ENCODE measurements around the gene HEPHL1. TPM values are rescaled to one million over a fixed set of nuclear protein-coding genes. Genes with fewer than 3 reads are reported as not detected.

Gene HEPHL1
- total and polyA plus RNA-seq, 2 donors: 0.14 to 0.27 TPM

DNA sequence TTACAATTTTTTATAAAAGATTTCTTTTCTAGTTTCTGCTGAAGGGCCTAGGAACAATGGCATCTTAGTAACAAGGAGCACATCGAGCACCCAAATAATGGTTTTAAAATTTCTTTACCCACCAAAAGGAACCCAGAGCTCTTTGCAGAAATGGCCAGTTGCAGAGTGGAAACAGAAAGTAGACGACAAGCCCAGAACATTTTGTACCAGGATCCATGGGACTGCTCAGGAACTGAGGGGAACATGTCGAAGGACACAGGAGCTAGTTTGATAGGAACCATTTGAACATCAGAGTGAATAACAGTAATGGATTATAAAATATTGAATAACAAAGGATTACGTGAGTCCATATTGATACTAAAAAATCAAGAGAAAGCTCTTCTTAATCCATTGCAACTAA is 124.8 kb downstream of the HEPHL1 start:
- no peaks in the 10 kb centered on the region for H3K9me3 ChIP-seq (ENCODE audit: control insufficient read depth in 2 of 2, insufficient read depth in 1 of 2, low read length in 1 of 2)
- H3K4me1 ChIP-seq (ENCODE audit: control insufficient read depth in 2 of 2, insufficient read depth in 2 of 2, low read length in 2 of 2): peaks cover 14 to 32% of the 10 kb centered on the region in 2 donors
- H3K27me3 ChIP-seq (ENCODE audit: control insufficient read depth in 2 of 2, insufficient read depth in 1 of 2, low read length in 1 of 2): no peaks in the 10 kb centered on the region
- no peaks in the 10 kb centered on the region for H3K36me3 ChIP-seq (ENCODE audit: control insufficient read depth in 2 of 2, insufficient read depth in 2 of 2, low read length in 1 of 2)
- WGBS: 98% methylated on average over 4 of the region's 4 CpGs
- no peak for DNase-seq (ENCODE audit: low read depth in 6 of 9, low spot score in 9 of 9)
- H3K27ac ChIP-seq (ENCODE audit: low read depth in 1 of 2, low read length in 1 of 2): no peak overlapping the region
- no peak overlapping the region for H3K4me3 ChIP-seq (ENCODE audit: low read length in 2 of 2)

DNA sequence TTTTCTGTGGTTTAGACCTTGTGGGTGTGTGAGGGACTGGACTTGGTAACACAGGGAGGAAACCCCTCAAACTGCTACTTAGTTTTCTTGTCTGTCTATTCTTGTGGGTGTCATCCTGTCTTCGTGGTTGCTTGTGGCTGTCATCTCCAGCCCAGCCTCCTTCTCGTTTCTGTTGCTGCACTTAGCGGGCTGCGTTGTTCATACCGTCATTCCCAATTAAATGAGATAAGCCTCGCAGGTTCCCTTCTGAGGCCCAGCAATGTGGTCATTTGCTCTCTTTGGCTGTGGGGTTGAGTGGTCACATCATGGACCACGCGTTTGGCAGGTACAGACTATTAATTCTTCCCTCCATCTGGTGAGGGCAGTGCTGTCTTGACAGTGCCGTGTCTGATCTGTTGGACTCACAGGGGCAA is 126.3 kb downstream of the HEPHL1 start:
- DNase-seq (ENCODE audit: low read depth in 6 of 9, low spot score in 9 of 9): peak in 1 of 9 donors; percentile 44
- no peaks in the 10 kb centered on the region for H3K9me3 ChIP-seq (ENCODE audit: control insufficient read depth in 2 of 2, insufficient read depth in 1 of 2, low read length in 1 of 2)
- WGBS: 59% methylated on average over 9 of the region's 9 CpGs
- peaks cover 14 to 34% of the 10 kb centered on the region in 2 donors for H3K4me1 ChIP-seq (ENCODE audit: control insufficient read depth in 2 of 2, insufficient read depth in 2 of 2, low read length in 2 of 2)
- H3K4me3 ChIP-seq (ENCODE audit: low read length in 2 of 2): no peak overlapping the region
- H3K27ac ChIP-seq (ENCODE audit: low read depth in 1 of 2, low read length in 1 of 2): no peak overlapping the region
- H3K27me3 ChIP-seq (ENCODE audit: control insufficient read depth in 2 of 2, insufficient read depth in 1 of 2, low read length in 1 of 2): no peaks in the 10 kb centered on the region
- H3K36me3 ChIP-seq (ENCODE audit: control insufficient read depth in 2 of 2, insufficient read depth in 2 of 2, low read length in 1 of 2): no peaks in the 10 kb centered on the region

DNA sequence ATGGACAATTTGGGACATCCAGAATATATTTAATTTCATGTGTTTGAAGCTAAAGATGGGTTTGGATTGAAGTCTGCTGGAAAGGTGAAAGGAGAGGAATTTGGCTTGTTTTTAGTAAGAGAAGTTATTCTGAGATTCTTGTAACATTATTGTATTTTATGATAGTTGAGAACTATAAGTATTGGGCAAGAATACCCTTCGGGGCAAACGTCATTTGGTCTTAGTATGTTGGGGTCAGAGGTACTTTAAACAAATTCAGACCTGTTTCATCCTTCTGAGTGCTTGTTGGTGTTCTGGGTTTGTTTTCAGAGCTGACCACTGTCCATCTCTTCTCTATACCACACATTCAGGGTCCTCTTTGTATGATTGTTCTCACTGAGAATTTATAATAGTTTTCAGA is 127.0 kb downstream of the HEPHL1 start:
- Histone ChIP-seq H3K9me3 (ENCODE audit: control insufficient read depth in 2 of 2, insufficient read depth in 1 of 2, low read length in 1 of 2) (no peaks in the 10 kb centered on the region), H3K4me3 (ENCODE audit: low read length in 2 of 2) (no peak overlapping the region), H3K36me3 (ENCODE audit: control insufficient read depth in 2 of 2, insufficient read depth in 2 of 2, low read length in 1 of 2) (no peaks in the 10 kb centered on the region), H3K27ac (ENCODE audit: low read depth in 1 of 2, low read length in 1 of 2) (no peak overlapping the region), H3K27me3 (ENCODE audit: control insufficient read depth in 2 of 2, insufficient read depth in 1 of 2, low read length in 1 of 2) (no peaks in the 10 kb centered on the region), H3K4me1 (ENCODE audit: control insufficient read depth in 2 of 2, insufficient read depth in 2 of 2, low read length in 2 of 2) (peaks cover 14 to 39% of the 10 kb centered on the region in 2 donors)
- DNase-seq (ENCODE audit: low read depth in 6 of 9, low spot score in 9 of 9): no peak
- 95% methylated on average over 2 of the region's 2 CpGs for whole genome bisulfite sequencing

DNA sequence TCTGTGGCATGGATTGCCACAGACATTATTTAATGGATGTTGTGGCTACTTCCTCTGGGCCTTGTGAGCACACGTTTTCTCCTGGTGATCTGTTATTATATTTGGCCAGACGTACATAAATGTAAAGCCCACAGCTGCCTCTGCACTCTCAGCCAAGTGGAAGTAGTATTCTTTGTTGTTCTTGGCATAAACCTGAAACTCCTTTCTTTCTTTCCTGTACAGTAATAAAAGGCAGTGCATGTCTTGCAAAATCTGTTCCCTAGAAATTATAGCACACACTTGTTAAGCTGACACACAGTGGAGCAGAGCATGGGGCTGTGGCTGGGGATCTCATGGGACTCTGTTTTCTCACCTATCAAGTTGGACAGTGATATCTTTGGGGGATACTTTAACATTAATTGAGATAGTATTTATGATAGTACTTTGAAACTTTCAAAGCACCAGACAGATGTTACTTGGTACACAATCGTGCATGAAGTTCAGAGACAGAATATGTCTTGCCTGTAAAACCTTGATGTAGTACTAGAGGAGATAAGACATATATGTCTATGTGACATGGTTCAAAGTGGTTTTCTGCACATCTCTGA is 128.4 kb downstream of the HEPHL1 start:
- H3K27me3 ChIP-seq (ENCODE audit: control insufficient read depth in 2 of 2, insufficient read depth in 1 of 2, low read length in 1 of 2): no peaks in the 10 kb centered on the region
- peaks cover 0 to 6% of the 10 kb centered on the region in 2 donors for H3K36me3 ChIP-seq (ENCODE audit: control insufficient read depth in 2 of 2, insufficient read depth in 2 of 2, low read length in 1 of 2)
- DNase-seq (ENCODE audit: low read depth in 6 of 9, low spot score in 9 of 9): no peak
- H3K4me1 ChIP-seq (ENCODE audit: control insufficient read depth in 2 of 2, insufficient read depth in 2 of 2, low read length in 2 of 2): peaks cover 14 to 44% of the 10 kb centered on the region in 2 donors
- WGBS: 60% methylated on average over 3 of the region's 3 CpGs
- H3K9me3 ChIP-seq (ENCODE audit: control insufficient read depth in 2 of 2, insufficient read depth in 1 of 2, low read length in 1 of 2): no peaks in the 10 kb centered on the region
- H3K27ac ChIP-seq (ENCODE audit: low read depth in 1 of 2, low read length in 1 of 2): peak overlapping the region in 1 of 2 donors; percentile 10
- H3K4me3 ChIP-seq (ENCODE audit: low read length in 2 of 2): no peak overlapping the region

DNA sequence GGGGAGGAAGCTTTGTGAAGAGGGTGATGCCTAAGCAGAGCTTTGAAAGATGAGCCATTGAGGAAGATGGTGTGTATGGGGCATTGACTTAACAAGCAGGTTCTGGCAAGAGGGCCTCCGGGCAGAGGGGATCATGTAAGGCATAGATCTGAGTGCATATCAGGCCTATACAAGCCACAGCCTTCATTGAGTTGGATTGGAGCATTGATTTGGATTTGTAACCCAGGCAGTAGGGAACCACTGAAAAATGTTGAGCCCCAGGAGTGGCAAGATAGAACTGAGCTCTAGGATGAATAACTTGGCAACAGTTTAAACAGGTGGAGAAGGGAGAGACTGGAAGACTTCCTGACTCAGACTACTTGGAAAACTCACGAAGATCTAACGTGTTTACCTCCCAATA is 128.9 kb downstream of the HEPHL1 start:
- Histone ChIP-seq H3K4me1 (ENCODE audit: control insufficient read depth in 2 of 2, insufficient read depth in 2 of 2, low read length in 2 of 2) (peaks cover 14 to 44% of the 10 kb centered on the region in 2 donors), H3K9me3 (ENCODE audit: control insufficient read depth in 2 of 2, insufficient read depth in 1 of 2, low read length in 1 of 2) (no peaks in the 10 kb centered on the region), H3K27ac (ENCODE audit: low read depth in 1 of 2, low read length in 1 of 2) (no peak overlapping the region), H3K4me3 (ENCODE audit: low read length in 2 of 2) (no peak overlapping the region), H3K36me3 (ENCODE audit: control insufficient read depth in 2 of 2, insufficient read depth in 2 of 2, low read length in 1 of 2) (peaks cover 0 to 6% of the 10 kb centered on the region in 2 donors), H3K27me3 (ENCODE audit: control insufficient read depth in 2 of 2, insufficient read depth in 1 of 2, low read length in 1 of 2) (no peaks in the 10 kb centered on the region)
- peak in 1 of 9 donors; percentile 9 for DNase-seq (ENCODE audit: low read depth in 6 of 9, low spot score in 9 of 9)
- WGBS: 92% methylated on average over 3 of the region's 3 CpGs

DNA sequence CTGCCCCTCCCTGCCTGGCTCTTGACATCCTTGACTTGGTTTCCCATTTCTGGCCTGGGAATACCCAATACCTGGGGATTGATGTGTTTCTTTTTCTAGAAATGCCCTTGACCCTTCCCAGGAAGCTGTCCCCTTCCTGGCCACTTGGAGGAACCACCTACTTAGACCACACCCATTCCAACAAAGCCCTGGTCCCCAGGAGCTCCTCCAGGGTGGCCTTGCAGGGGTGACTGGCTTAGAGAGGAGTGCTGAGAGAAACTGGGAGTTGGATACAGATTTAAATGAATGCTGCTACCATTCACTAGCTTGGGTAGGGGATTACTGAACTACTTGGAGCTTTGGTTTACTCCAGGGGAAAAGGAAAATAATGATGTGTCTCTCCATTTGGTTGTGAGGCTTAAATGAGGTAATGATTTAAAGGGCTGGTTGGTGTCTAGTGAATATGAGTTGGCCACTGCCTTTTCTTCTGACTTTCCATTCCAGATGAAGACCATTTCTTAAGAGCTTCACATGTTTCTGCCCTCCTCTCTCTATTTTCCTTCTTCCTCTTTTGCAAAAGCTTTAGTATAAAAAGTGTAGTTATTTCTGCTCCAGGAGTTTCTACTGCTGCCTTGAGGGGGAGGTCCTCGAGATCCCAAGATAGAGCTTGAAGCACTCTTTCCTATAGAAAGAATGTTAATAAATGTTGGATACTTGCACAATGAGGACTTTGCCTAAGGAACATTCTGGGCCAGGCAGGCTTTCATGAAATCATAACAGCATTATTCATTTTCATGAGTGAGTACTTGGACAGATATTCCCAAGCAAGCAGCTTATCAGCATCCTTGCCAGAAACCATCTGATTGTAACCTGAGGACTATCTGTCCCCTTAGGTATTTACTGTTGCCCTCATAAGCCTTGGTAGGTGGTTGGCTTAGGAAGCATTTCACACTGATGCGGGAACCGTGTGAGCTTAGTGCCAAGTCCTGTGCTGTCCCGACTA is 129.8 kb downstream of the HEPHL1 start:
- Histone ChIP-seq H3K27ac (ENCODE audit: low read depth in 1 of 2, low read length in 1 of 2) (no peak overlapping the region), H3K9me3 (ENCODE audit: control insufficient read depth in 2 of 2, insufficient read depth in 1 of 2, low read length in 1 of 2) (no peaks in the 10 kb centered on the region), H3K36me3 (ENCODE audit: control insufficient read depth in 2 of 2, insufficient read depth in 2 of 2, low read length in 1 of 2) (peaks cover 0 to 6% of the 10 kb centered on the region in 2 donors), H3K27me3 (ENCODE audit: control insufficient read depth in 2 of 2, insufficient read depth in 1 of 2, low read length in 1 of 2) (no peaks in the 10 kb centered on the region), H3K4me1 (ENCODE audit: control insufficient read depth in 2 of 2, insufficient read depth in 2 of 2, low read length in 2 of 2) (peaks cover 14 to 44% of the 10 kb centered on the region in 2 donors), H3K4me3 (ENCODE audit: low read length in 2 of 2) (no peak overlapping the region)
- DNase-seq (ENCODE audit: low read depth in 6 of 9, low spot score in 9 of 9): no peak
- 93% methylated on average over 4 of the region's 4 CpGs for WGBS

DNA sequence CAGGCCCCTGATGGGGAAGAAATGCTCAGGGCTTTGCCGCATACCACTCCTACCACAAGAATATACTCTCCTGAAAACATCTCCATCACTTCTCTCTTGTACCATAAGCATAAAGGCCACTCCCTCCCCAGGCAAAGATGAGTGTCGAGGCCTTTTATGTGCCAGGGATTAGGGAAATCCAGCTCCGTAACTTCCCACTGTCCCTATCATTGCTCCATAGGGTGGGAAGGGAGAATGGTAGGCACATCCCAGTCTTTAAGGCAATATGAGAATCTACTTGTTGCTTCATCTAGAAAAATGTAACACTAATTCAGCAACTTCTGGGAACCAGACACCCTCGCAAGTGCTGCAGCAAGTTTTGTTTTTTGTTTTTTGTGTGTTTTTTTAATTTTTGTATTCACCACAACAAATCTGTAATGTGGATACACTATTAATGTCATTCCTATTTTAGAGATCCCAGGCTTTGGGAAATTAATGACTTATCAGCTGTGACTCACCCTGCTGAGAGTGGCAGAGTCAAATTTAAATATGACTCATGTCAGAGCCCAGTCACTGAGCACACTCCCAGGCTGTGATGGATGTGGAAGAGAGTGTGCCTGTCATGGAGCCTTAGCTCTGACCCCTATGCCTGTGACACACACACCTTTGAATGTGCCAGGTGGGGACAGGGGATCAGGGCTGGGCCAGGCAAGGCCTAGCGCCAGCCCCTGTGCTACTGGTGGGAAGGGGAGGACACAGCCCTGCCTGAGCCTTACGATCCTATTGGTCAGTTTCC is 130.9 kb downstream of the HEPHL1 start:
- WGBS: 96% methylated on average over 6 of the region's 6 CpGs
- H3K9me3 ChIP-seq (ENCODE audit: control insufficient read depth in 2 of 2, insufficient read depth in 1 of 2, low read length in 1 of 2): no peaks in the 10 kb centered on the region
- H3K36me3 ChIP-seq (ENCODE audit: control insufficient read depth in 2 of 2, insufficient read depth in 2 of 2, low read length in 1 of 2): peaks cover 0 to 10% of the 10 kb centered on the region in 2 donors
- no peak for DNase-seq (ENCODE audit: low read depth in 6 of 9, low spot score in 9 of 9)
- peaks cover 14 to 41% of the 10 kb centered on the region in 2 donors for H3K4me1 ChIP-seq (ENCODE audit: control insufficient read depth in 2 of 2, insufficient read depth in 2 of 2, low read length in 2 of 2)
- no peaks in the 10 kb centered on the region for H3K27me3 ChIP-seq (ENCODE audit: control insufficient read depth in 2 of 2, insufficient read depth in 1 of 2, low read length in 1 of 2)
- no peak overlapping the region for H3K27ac ChIP-seq (ENCODE audit: low read depth in 1 of 2, low read length in 1 of 2)
- H3K4me3 ChIP-seq (ENCODE audit: low read length in 2 of 2): no peak overlapping the region

DNA sequence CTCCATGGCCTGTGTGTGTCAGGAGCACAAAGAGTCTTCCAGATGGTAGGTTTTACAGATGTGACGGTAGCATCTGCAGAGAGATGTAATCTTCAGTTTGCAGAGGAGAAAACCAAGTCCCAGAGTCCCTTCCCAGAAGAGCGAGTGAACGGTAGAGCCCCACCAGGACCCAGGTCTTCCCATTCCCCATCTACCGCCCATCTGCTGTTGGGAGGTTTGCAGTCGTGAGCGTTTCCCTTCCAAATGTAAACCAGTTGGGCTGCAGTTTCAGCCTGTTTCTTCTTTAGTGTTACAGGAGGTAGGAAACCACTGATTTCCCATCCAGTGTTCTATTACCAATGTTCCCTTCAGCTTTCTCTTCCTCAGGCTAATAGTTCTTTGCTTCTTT is 131.5 kb downstream of the HEPHL1 start:
- WGBS: 96% methylated on average over 6 of the region's 6 CpGs
- H3K36me3 ChIP-seq (ENCODE audit: control insufficient read depth in 2 of 2, insufficient read depth in 2 of 2, low read length in 1 of 2): peaks cover 0 to 10% of the 10 kb centered on the region in 2 donors
- H3K27ac ChIP-seq (ENCODE audit: low read depth in 1 of 2, low read length in 1 of 2): no peak overlapping the region
- DNase-seq (ENCODE audit: low read depth in 6 of 9, low spot score in 9 of 9): no peak
- no peaks in the 10 kb centered on the region for H3K27me3 ChIP-seq (ENCODE audit: control insufficient read depth in 2 of 2, insufficient read depth in 1 of 2, low read length in 1 of 2)
- peaks cover 9 to 36% of the 10 kb centered on the region in 2 donors for H3K4me1 ChIP-seq (ENCODE audit: control insufficient read depth in 2 of 2, insufficient read depth in 2 of 2, low read length in 2 of 2)
- no peaks in the 10 kb centered on the region for H3K9me3 ChIP-seq (ENCODE audit: control insufficient read depth in 2 of 2, insufficient read depth in 1 of 2, low read length in 1 of 2)
- no peak overlapping the region for H3K4me3 ChIP-seq (ENCODE audit: low read length in 2 of 2)

All from thymus (tissue), 11 donors.